CD14-positive monocyte (primary cell): ENCODE data around the gene FNDC3B. TPM values are rescaled to one million over a fixed set of nuclear protein-coding genes. Genes with fewer than 3 reads are reported as not detected.
A peak's percentile ranks its signal among the peaks of the same experiment; 100 is the strongest.

Source experiments
- DNase-seq, 3 donors: peaks; one replicate each; pipeline ENCODE4 v3.0.0-alpha.2; 2011 to 2022
- H2AFZ ChIP-seq: 2 replicates; pipeline ENCODE4 v1.6.0; 2012; ENCODE audit warnings: mild to moderate bottlenecking, low read depth, low read length, inconsistent platforms; ENCODE audit not compliant: insufficient read depth, poor library complexity, severe bottlenecking
- H3K27ac ChIP-seq, 2 donors: 1 replicate in 1 of 2; 2 replicates in 1 of 2; pipeline ENCODE4 v1.5.1; 2012 to 2013; ENCODE audit warnings: low read length in 2 of 2, control low read depth in 1 of 2, inconsistent platforms in 1 of 2, low read depth in 1 of 2, mild to moderate bottlenecking in 1 of 2
- H3K27me3 ChIP-seq, 2 donors: one replicate each; pipeline versions ENCODE4 v1.6.0 to v1.6.1; 2011 to 2013; ENCODE audit warnings: low read length in 2 of 2; ENCODE audit not compliant: control insufficient read depth in 2 of 2, insufficient read depth in 2 of 2
- H3K36me3 ChIP-seq, 2 donors: replicated peaks in 1 of 2; 1 replicate in 1 of 2; 2 replicates in 1 of 2; pipeline versions ENCODE4 v1.5.1 to v1.6.1; 2012 to 2013; ENCODE audit warnings: low read length in 2 of 2, control low read depth in 1 of 2, inconsistent platforms in 1 of 2, mild to moderate bottlenecking in 1 of 2; ENCODE audit not compliant: insufficient read depth in 2 of 2, control insufficient read depth in 1 of 2
- H3K4me1 ChIP-seq, 2 donors: 1 replicate in 1 of 2; 2 replicates in 1 of 2; pipeline versions ENCODE4 v1.5.1 to v1.6.1; 2012 to 2013; ENCODE audit warnings: low read length in 2 of 2, control low read depth in 1 of 2, inconsistent platforms in 1 of 2, mild to moderate bottlenecking in 1 of 2, moderate library complexity in 1 of 2; ENCODE audit not compliant: insufficient read depth in 2 of 2, control insufficient read depth in 1 of 2
- H3K4me2 ChIP-seq: replicated peaks from 2 replicates; pipeline ENCODE3; 2012; ENCODE audit warnings: low read length, moderate library complexity, mild to moderate bottlenecking; ENCODE audit not compliant: poor library complexity, severe bottlenecking; ENCODE audit errors: extremely low read depth
- H3K4me3 ChIP-seq, 3 experiments: fragments of 200-600 bp in 1 of 3; sonication (generic) in 1 of 3; replicated peaks in 1 of 3; 1 replicate in 2 of 3; 2 replicates in 1 of 3; pipeline ENCODE4 v1.5.1; 2011 to 2013; ENCODE audit warnings: low read length in 3 of 3, mild to moderate bottlenecking in 3 of 3, control low read depth in 2 of 3, low read depth in 2 of 3, inconsistent platforms in 1 of 3, moderate library complexity in 1 of 3
- H3K79me2 ChIP-seq: 2 replicates; pipeline ENCODE4 v1.6.0; 2012; ENCODE audit warnings: mild to moderate bottlenecking, control low read depth, inconsistent platforms, low read length, moderate library complexity; ENCODE audit not compliant: insufficient read depth
- H3K9ac ChIP-seq: 2 replicates; pipeline ENCODE4 v1.6.0; 2017; ENCODE audit warnings: low read length, mild to moderate bottlenecking; ENCODE audit not compliant: insufficient read depth, poor library complexity, severe bottlenecking
- H3K9me3 ChIP-seq, 2 donors: replicated peaks in 1 of 2; 1 replicate in 1 of 2; 2 replicates in 1 of 2; pipeline versions ENCODE4 v1.5.1 to v1.6.1; 2012 to 2013; ENCODE audit warnings: low read length in 2 of 2, control low read depth in 1 of 2; ENCODE audit not compliant: control insufficient read depth in 1 of 2, insufficient read depth in 1 of 2
- H4K20me1 ChIP-seq: 2 replicates; pipeline ENCODE4 v1.6.0; 2012; ENCODE audit warnings: mild to moderate bottlenecking, low read length, control low read depth, moderate library complexity; ENCODE audit not compliant: insufficient read depth
- H3K27ac Mint-ChIP-seq, 7 donors: one replicate each; pipeline ENCODE4 v1.8.0; 2020; ENCODE audit warnings: mild to moderate bottlenecking in 7 of 7, mixed read lengths in 7 of 7, moderate library complexity in 6 of 7, inconsistent platforms in 2 of 7
- H3K27me3 Mint-ChIP-seq, 3 donors: one replicate each; pipeline ENCODE4 v1.8.0; 2021 to 2022; ENCODE audit warnings: low read depth in 3 of 3, mild to moderate bottlenecking in 3 of 3, mixed read lengths in 3 of 3, moderate library complexity in 3 of 3, inconsistent platforms in 1 of 3
- H3K36me3 Mint-ChIP-seq, 2 donors: one replicate each; pipeline ENCODE4 v1.8.0; 2020; ENCODE audit warnings: mixed read lengths in 2 of 2, inconsistent platforms in 1 of 2, mild to moderate bottlenecking in 1 of 2
- H3K4me1 Mint-ChIP-seq: one replicate; pipeline ENCODE4 v1.8.0; 2020; ENCODE audit warnings: mild to moderate bottlenecking, mixed read lengths
- H3K4me3 Mint-ChIP-seq, 2 donors: one replicate each; pipeline ENCODE4 v1.8.0; 2020; ENCODE audit warnings: mild to moderate bottlenecking in 2 of 2, mixed read lengths in 2 of 2, moderate library complexity in 1 of 2
- H3K9me3 Mint-ChIP-seq, 7 donors: one replicate each; pipeline ENCODE4 v1.8.0; 2020 to 2022; ENCODE audit warnings: mixed read lengths in 7 of 7, mild to moderate bottlenecking in 6 of 7, moderate library complexity in 6 of 7, inconsistent platforms in 2 of 7
- CTCF ChIP-seq: fragments of 200-600 bp; IDR thresholded peaks from one replicate; pipeline ENCODE4 v1.8.0; 2022; ENCODE audit warnings: antibody characterized with exemption, mild to moderate bottlenecking
- WGBS: methylation state at CpG from one replicate; pipeline ENCODE4 v1.1.5; 2013; ENCODE audit warnings: missing lambda C conversion rate; ENCODE audit not compliant: insufficient coverage; 5-methylcytosine and 5-hydroxymethylcytosine counted together
- intact Hi-C, 2 donors: fragments of 100-400 bp; cut with micrococcal nuclease; formaldehyde crosslinking; loops; one replicate each; pipeline versions ENCODE4 v1.15.0 to v1.15.1; 2023
- polyA plus RNA-seq, 3 donors: library from polyadenylated mRNA; depleted of rRNA in 1 of 3; unstranded in 2 of 3; stranded (reverse) in 1 of 3; fragments of 300-500 nt in 2 of 3; fragments of >200 nt in 1 of 3; fragmentation: Illumina TruSeq in 2 of 3; gene quantifications; 1 replicate in 2 of 3; 2 replicates in 1 of 3; pipeline ENCODE4 v1.2.3, GENCODE V29; 2012 to 2021

The FNDC3B gene
- polyA plus RNA-seq, 3 donors, result 19.6 to 36.1 (median 25.7) TPM

GRCh38 chr3:172154768-172155664 is 115.6 kb downstream of the FNDC3B start:
- H3K9me3 Mint-ChIP-seq, result no peaks in the 10 kb centered on the region
- H3K36me3 ChIP-seq, result no peaks in the 10 kb centered on the region
- no peaks in the 10 kb centered on the region for H3K9me3 ChIP-seq
- H3K9ac ChIP-seq, result no peak overlapping the region
- peaks cover 30 to 40% of the 10 kb centered on the region in 2 donors for H3K4me1 ChIP-seq
- H3K4me3 Mint-ChIP-seq, result no peak overlapping the region
- DNase-seq, result no peak
- intact Hi-C loops, result no loop called here
- H3K27ac Mint-ChIP-seq, result peak overlapping the region in 6 of 7 donors; percentile 45 to 94 (median 64)
- peaks cover 24 to 30% of the 10 kb centered on the region in 2 donors for H3K36me3 Mint-ChIP-seq
- H3K79me2 ChIP-seq, result peaks cover 100% of the 10 kb centered on the region
- H3K27me3 Mint-ChIP-seq, result peaks cover 0 to 2% (median 0%) of the 10 kb centered on the region in 3 donors
- H4K20me1 ChIP-seq, result peaks cover 40% of the 10 kb centered on the region
- no peaks in the 10 kb centered on the region for H3K27me3 ChIP-seq
- H3K27ac ChIP-seq, result peak overlapping the region in 1 of 2 donors; percentile 39
- H3K4me2 ChIP-seq, result no peak overlapping the region
- no peak overlapping the region for H2AFZ ChIP-seq
- TF ChIP-seq CTCF, result no peak
- 96% methylated on average over 3 of the region's 6 CpGs for WGBS
- no peak overlapping the region for H3K4me3 ChIP-seq
- peaks cover 62% of the 10 kb centered on the region for H3K4me1 Mint-ChIP-seq

- Histone ChIP-seq H3K27me3 (no peaks in the 10 kb centered on the region), H3K4me2 (no peak overlapping the region), H3K4me3 (no peak overlapping the region), H3K4me1 (peaks cover 36 to 50% of the 10 kb centered on the region in 2 donors), H3K27ac (peak overlapping the region in 1 of 2 donors; percentile 42), H2AFZ (no peak overlapping the region), H3K79me2 (peaks cover 100% of the 10 kb centered on the region), H4K20me1 (peaks cover 46% of the 10 kb centered on the region), H3K9ac (no peak overlapping the region), H3K9me3 (no peaks in the 10 kb centered on the region), H3K36me3 (no peaks in the 10 kb centered on the region)
- 78% methylated on average over 5 of the region's 8 CpGs for WGBS
- intact Hi-C loops, result no loop called here
- H3K36me3 Mint-ChIP-seq, result peaks cover 24 to 30% of the 10 kb centered on the region in 2 donors
- peak in 1 of 3 donors; percentile 51 for DNase-seq
- TF ChIP-seq CTCF, result no peak
- peaks cover 0 to 2% (median 0%) of the 10 kb centered on the region in 3 donors for H3K27me3 Mint-ChIP-seq
- H3K4me1 Mint-ChIP-seq, result peaks cover 66% of the 10 kb centered on the region
- no peak overlapping the region for H3K4me3 Mint-ChIP-seq
- H3K9me3 Mint-ChIP-seq, result no peaks in the 10 kb centered on the region
- H3K27ac Mint-ChIP-seq, result peak overlapping the region in 6 of 7 donors; percentile 18 to 85 (median 42)
Observed at GRCh38 chr3:172155897-172156585, 116.7 kb downstream of the FNDC3B start.
